Measurements from ENCODE around the gene UBE2B.

DNA sequence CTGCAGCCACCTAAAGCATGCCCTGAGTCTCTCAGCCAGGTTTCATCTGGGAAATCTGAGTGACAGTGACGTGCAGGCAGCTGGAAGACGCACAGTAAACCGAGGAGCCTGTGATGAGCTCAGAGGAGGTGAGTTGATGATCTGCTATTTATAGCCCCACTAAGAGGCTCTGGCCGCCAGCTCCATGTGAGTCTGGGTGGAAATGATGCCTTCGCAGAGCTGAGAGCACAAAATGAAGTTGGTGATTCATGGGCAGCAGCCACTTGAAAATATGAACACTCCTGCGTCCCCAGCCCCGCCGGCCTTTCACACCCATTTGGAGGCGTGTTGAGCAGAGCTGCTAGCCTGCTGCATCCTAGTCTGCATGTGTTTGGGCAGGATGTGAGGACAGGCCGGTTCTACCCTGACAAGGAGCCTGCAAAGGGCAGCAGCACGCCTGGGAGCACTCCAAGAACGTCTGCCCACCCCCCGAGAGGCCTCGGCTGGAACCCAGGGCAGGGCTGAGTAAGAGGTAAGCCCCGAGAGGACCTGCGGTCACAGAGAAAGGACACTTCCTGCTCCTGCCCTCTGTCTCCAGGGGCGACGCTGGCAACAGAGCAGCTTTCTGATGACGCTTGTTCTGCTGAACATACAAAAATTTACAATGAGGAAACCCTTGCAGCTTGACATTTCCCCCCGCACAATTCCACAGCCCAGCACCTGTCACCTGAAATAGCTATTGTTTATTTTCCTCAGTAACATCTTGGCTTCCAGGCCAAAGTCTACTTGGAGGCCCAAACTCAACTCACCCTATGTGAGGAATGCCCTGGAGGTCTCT lies 65.4 kb downstream of the UBE2B start:
- TF ChIP-seq CTCF (IDR thresholded peaks at IDR 0.05; ENCODE audit: insufficient read depth, low read length) (no peak), POLR2AphosphoS5 (IDR thresholded peaks at IDR 0.05; ENCODE audit: low read depth) (no peak), GABPA (IDR thresholded peaks at IDR 0.05; ENCODE audit: low read depth) (no peak), SPI1 (IDR thresholded peaks at IDR 0.05; ENCODE audit: borderline replicate concordance, low read depth) (no peak)
- TF ChIP-seq, protein P1, sequence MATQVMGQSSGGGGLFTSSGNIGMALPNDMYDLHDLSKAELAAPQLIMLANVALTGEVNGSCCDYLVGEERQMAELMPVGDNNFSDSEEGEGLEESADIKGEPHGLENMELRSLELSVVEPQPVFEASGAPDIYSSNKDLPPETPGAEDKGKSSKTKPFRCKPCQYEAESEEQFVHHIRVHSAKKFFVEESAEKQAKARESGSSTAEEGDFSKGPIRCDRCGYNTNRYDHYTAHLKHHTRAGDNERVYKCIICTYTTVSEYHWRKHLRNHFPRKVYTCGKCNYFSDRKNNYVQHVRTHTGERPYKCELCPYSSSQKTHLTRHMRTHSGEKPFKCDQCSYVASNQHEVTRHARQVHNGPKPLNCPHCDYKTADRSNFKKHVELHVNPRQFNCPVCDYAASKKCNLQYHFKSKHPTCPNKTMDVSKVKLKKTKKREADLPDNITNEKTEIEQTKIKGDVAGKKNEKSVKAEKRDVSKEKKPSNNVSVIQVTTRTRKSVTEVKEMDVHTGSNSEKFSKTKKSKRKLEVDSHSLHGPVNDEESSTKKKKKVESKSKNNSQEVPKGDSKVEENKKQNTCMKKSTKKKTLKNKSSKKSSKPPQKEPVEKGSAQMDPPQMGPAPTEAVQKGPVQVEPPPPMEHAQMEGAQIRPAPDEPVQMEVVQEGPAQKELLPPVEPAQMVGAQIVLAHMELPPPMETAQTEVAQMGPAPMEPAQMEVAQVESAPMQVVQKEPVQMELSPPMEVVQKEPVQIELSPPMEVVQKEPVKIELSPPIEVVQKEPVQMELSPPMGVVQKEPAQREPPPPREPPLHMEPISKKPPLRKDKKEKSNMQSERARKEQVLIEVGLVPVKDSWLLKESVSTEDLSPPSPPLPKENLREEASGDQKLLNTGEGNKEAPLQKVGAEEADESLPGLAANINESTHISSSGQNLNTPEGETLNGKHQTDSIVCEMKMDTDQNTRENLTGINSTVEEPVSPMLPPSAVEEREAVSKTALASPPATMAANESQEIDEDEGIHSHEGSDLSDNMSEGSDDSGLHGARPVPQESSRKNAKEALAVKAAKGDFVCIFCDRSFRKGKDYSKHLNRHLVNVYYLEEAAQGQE (IDR thresholded peaks at IDR 0.05; ENCODE audit: insufficient replicate concordance, low read depth) = no peak
